Testis (tissue), 3 donors: ENCODE measurements around the gene AK9. TPM values are rescaled to one million over a fixed set of nuclear protein-coding genes. Genes with fewer than 3 reads are reported as not detected.

Source experiments
- DNase-seq: peaks from one replicate; pipeline ENCODE4 v3.0.0-alpha.2; 2019
- H3K27ac ChIP-seq, 2 donors: fragments of 200-600 bp; sonication (generic); one replicate each; pipeline ENCODE4 v1.5.1; 2019
- H3K27me3 ChIP-seq: fragments of 200-600 bp; sonication (generic); one replicate; pipeline ENCODE4 v1.5.1; 2019
- H3K36me3 ChIP-seq: fragments of 200-600 bp; sonication (generic); one replicate; pipeline ENCODE4 v1.5.1; 2017; ENCODE audit warnings: low read depth; ENCODE audit errors: missing control alignments
- H3K4me1 ChIP-seq: fragments of 200-600 bp; sonication (generic); one replicate; pipeline ENCODE4 v1.5.1; 2019
- H3K4me3 ChIP-seq, 2 donors: fragments of 200-600 bp; sonication (generic); one replicate each; pipeline ENCODE4 v1.5.1; 2017 to 2019
- H3K9me3 ChIP-seq: fragments of 200-600 bp; sonication (generic); one replicate; pipeline ENCODE4 v1.5.1; 2017
- POLR2A ChIP-seq: fragments of 450-650 bp; IDR thresholded peaks from one replicate; pipeline ENCODE4 v1.6.1; 2017; ENCODE audit warnings: antibody characterized with exemption, mild to moderate bottlenecking, moderate library complexity
- WGBS, 2 donors: methylation state at CpG; one replicate each; pipeline ENCODE4 v1.1.5; 2018; 5-methylcytosine and 5-hydroxymethylcytosine counted together
- intact Hi-C: fragments of 100-400 bp; cut with DNase I; formaldehyde crosslinking; loops from one replicate; pipeline ENCODE4 v1.15.1; 2023; ENCODE audit warnings: low total_unique reads
- polyA plus RNA-seq: library from polyadenylated mRNA; stranded (reverse); fragments of 350-450 nt; fragmentation: Illumina TruSeq; extraction: RNeasy Lipid Tissue Mini Kit (QIAGEN cat#74804); gene quantifications from one replicate; pipeline ENCODE4 v1.2.3, GENCODE V29; 2014; ENCODE audit warnings: low read depth, low replicate concordance; ENCODE audit not compliant: insufficient read depth
- total RNA-seq, 2 donors: library from RNA; depleted of rRNA; stranded (reverse); fragments of >200 nt; gene quantifications; one replicate each; pipeline ENCODE4 v1.2.3, GENCODE V29; 2016
- TF ChIP-seq, protein P1 (sequence below), 3 experiments: fragments of 450-650 bp in 2 of 3; fragments of 200-600 bp in 1 of 3; sonication (generic) in 1 of 3; IDR thresholded peaks; one replicate each; pipeline ENCODE4 v1.5.1; 2016 to 2019; ENCODE audit warnings: antibody characterized with exemption in 3 of 3, mild to moderate bottlenecking in 2 of 3, moderate library complexity in 1 of 3

The AK9 gene
- total and polyA plus RNA-seq, 3 donors from 2014 or later = 15.2 to 49.4 (median 33.6) TPM

DNA sequence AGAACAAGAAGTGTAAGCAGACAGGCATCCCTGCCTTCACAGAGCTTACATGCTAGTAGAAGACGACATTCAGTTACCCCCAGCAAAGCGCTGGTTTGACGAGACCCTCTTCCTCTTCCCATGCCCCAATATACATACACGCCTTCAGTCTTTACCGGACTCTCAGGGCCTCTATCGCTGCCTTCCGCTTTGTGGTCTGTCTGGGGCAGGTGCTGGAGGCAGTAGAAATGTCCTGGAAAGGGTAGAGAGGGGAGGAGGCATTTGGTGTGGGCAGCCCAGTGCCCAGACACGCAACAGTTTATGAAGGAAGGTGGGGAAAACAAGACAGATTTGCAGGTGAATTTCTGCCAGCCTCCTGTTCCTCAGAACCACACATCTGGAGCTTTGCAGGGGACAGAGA is 244.5 kb downstream of the AK9 start:
- no peak for DNase-seq
- WGBS, 2 donors = 90% methylated on average over 8 of the region's 8 CpGs
- Histone ChIP-seq H3K4me3 (no peak overlapping the region), H3K27me3 (no peaks in the 10 kb centered on the region), H3K9me3 (no peaks in the 10 kb centered on the region), H3K36me3 (no peaks in the 10 kb centered on the region), H3K27ac (no peak overlapping the region), H3K4me1 (peaks cover 3% of the 10 kb centered on the region)
- intact Hi-C loops = no loop called here
- TF ChIP-seq, protein P1, sequence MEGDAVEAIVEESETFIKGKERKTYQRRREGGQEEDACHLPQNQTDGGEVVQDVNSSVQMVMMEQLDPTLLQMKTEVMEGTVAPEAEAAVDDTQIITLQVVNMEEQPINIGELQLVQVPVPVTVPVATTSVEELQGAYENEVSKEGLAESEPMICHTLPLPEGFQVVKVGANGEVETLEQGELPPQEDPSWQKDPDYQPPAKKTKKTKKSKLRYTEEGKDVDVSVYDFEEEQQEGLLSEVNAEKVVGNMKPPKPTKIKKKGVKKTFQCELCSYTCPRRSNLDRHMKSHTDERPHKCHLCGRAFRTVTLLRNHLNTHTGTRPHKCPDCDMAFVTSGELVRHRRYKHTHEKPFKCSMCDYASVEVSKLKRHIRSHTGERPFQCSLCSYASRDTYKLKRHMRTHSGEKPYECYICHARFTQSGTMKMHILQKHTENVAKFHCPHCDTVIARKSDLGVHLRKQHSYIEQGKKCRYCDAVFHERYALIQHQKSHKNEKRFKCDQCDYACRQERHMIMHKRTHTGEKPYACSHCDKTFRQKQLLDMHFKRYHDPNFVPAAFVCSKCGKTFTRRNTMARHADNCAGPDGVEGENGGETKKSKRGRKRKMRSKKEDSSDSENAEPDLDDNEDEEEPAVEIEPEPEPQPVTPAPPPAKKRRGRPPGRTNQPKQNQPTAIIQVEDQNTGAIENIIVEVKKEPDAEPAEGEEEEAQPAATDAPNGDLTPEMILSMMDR (IDR thresholded peaks at IDR 0.05) = no peak
- TF ChIP-seq POLR2A = no peak

DNA sequence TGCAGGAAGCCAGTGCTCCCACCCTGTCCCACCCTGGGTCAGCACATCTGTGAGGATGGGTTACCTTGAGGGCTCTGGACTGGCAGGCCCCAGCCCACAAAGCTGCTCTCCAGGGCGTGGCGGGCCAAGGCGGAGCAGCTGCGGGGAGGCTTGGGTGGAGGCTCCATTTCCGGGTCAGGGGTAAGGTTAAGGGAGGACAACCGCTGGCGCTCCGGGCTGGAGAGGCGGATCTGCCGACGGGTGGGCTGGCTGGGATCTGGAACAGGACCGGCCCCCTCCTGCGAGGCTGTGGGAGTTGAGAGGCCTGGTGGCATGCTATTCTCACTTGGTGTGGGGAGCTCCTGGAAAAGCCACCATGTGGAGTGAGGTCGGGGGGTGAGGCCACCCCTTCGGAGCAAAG is 244.9 kb downstream of the AK9 start:
- Histone ChIP-seq H3K27ac (no peak overlapping the region), H3K36me3 (no peaks in the 10 kb centered on the region), H3K4me3 (no peak overlapping the region), H3K27me3 (no peaks in the 10 kb centered on the region), H3K4me1 (peaks cover 4% of the 10 kb centered on the region), H3K9me3 (no peaks in the 10 kb centered on the region)
- 76 to 93% methylated on average over 4 to 15 of the region's 15 CpGs for WGBS, 2 donors
- no peak for DNase-seq
- TF ChIP-seq POLR2A = no peak
- TF ChIP-seq, protein P1 (IDR thresholded peaks at IDR 0.05) = no peak
- intact Hi-C loops = no loop called here

DNA sequence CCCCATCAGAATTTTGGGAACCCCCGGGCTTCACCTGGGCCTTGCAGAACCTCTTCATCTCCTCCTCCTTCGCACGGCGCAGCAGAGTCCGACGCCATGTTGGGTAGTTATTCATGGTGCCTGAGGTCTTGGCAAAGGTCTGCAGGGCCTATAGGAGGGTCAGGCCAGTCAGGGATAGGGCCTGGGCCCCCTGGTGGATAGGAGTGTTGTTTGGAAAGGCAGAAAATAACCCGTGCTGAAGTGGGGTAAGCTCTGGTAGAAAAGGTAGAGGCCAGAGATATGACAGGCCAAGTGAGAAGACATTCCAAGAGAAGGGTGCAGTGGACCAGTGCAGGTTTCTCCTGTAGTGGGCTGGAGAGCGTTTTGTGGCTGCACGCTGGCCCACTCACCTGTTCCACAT is 245.6 kb downstream of the AK9 start:
- Histone ChIP-seq H3K9me3 (no peaks in the 10 kb centered on the region), H3K36me3 (no peaks in the 10 kb centered on the region), H3K27ac (no peak overlapping the region), H3K4me1 (peaks cover 4% of the 10 kb centered on the region), H3K4me3 (no peak overlapping the region), H3K27me3 (no peaks in the 10 kb centered on the region)
- TF ChIP-seq POLR2A = no peak
- TF ChIP-seq, protein P1 (IDR thresholded peaks at IDR 0.05) = no peak
- 87 to 90% methylated on average over 9 of the region's 9 CpGs for WGBS, 2 donors
- intact Hi-C loops = no loop called here
- DNase-seq = no peak

DNA sequence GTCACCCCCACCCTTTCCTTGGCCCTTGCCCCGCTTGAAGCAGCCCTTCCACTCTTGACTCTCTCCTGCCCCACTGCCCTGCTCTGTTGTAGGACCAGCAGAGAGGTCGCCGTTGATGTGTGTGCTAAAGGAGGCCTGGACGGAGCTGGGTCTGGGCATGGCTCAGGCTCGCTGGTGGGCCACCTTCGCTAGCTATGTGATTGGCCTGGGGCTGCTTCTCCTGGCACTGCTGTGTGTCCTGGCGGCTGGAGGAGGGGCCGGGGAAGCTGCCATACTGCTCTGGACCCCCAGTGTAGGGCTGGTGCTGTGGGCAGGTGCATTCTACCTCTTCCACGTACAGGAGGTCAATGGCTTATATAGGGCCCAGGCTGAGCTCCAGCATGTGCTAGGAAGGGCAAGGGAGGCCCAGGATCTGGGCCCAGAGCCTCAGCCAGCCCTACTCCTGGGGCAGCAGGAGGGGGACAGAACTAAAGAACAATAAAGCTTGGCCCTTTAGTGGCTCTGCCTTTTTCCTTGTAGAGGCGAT is 247.5 kb downstream of the AK9 start:
- H3K27ac ChIP-seq = no peak overlapping the region
- H3K27me3 ChIP-seq = no peaks in the 10 kb centered on the region
- intact Hi-C loops = no loop called here
- TF ChIP-seq, protein P1 (IDR thresholded peaks at IDR 0.05) = no peak
- no peak for TF ChIP-seq POLR2A
- no peak overlapping the region for H3K4me3 ChIP-seq
- H3K9me3 ChIP-seq = no peaks in the 10 kb centered on the region
- no peaks in the 10 kb centered on the region for H3K36me3 ChIP-seq
- DNase-seq = no peak
- WGBS, 2 donors = 92 to 93% methylated on average over 5 to 10 of the region's 10 CpGs
- H3K4me1 ChIP-seq = peaks cover 4% of the 10 kb centered on the region

Other genes with a start within 250 kb of the AK9 start
- gene MICAL1, start 235.4 kb downstream of the AK9 start, total RNA-seq = 10 to 100 TPM; 50.3 to 61.9 TPM
- gene MICAL1, start 235.4 kb downstream of the AK9 start, polyA plus RNA-seq = 34.6 TPM
- gene ZBTB24, start 208.0 kb downstream of the AK9 start, total RNA-seq = 10 to 100 TPM; 12.4 to 13.3 TPM
- 8.1 TPM for gene ZBTB24, start 208.0 kb downstream of the AK9 start, polyA plus RNA-seq
- 10 to 100 TPM; 19.7 to 25.7 TPM for gene FIG4, start 94 bp upstream of the AK9 start, total RNA-seq
- gene FIG4, start 94 bp upstream of the AK9 start, polyA plus RNA-seq = 16.8 TPM